WERI-Rb-1 (cell line): ENCODE data around the gene CANT1.

Experiments used
- DNase-seq: peaks from one replicate; pipeline ENCODE4 v3.0.0-alpha.2; 2020
- H3K27ac ChIP-seq: fragments of 250-450 bp; sonication (Bioruptor Pico); 2 replicates; pipeline ENCODE4 v1.5.1; 2020; ENCODE audit warnings: mild to moderate bottlenecking, moderate library complexity
- H3K27me3 ChIP-seq: fragments of 250-450 bp; sonication (Bioruptor Pico); 2 replicates; pipeline ENCODE4 v1.5.1; 2021; ENCODE audit warnings: mild to moderate bottlenecking, low read depth, moderate library complexity; ENCODE audit not compliant: insufficient read depth, severe bottlenecking
- H3K36me3 ChIP-seq: fragments of 250-450 bp; sonication (Bioruptor Pico); 2 replicates; pipeline ENCODE4 v1.5.1; 2020; ENCODE audit warnings: mild to moderate bottlenecking, moderate library complexity
- H3K4me3 ChIP-seq: 2 replicates; pipeline ENCODE4 v1.5.1; 2011; ENCODE audit warnings: low read depth, mild to moderate bottlenecking, control low read depth, low read length
- H3K9me3 ChIP-seq: fragments of 250-450 bp; sonication (Bioruptor Pico); 2 replicates; pipeline ENCODE4 v1.5.1; 2021; ENCODE audit warnings: mild to moderate bottlenecking, moderate library complexity; ENCODE audit not compliant: severe bottlenecking
- CTCF ChIP-seq: IDR thresholded peaks from 2 replicates; pipeline ENCODE4 v1.5.1; 2011; ENCODE audit warnings: low read depth, mild to moderate bottlenecking, control low read depth, inconsistent platforms, low read length

Gene CANT1

GRCh38 chr17:79009397-79010303 is at the start of gene CANT1:
Gene CANT1, minus strand, starts transcription at chr17:79009764. Its CDS starts 12,142 bp downstream, at chr17:78997622.
- DNase-seq: peak; percentile 79
- Histone ChIP-seq H3K9me3 (peaks cover 13% of the 10 kb centered on the region), H3K27ac (peak within 1 kb of the TSS; percentile 77), H3K27me3 (no peaks in the 10 kb centered on the region), H3K36me3 (peaks cover 19% of the 10 kb centered on the region), H3K4me3 (peak within 1 kb of the TSS; percentile 94)
- TF ChIP-seq CTCF: no peak

- H3K36me3 ChIP-seq: no peaks in the 10 kb centered on the region
- peaks cover 19% of the 10 kb centered on the region for H3K9me3 ChIP-seq
- no peak overlapping the region for H3K4me3 ChIP-seq
- H3K27me3 ChIP-seq: no peaks in the 10 kb centered on the region
- H3K27ac ChIP-seq: no peak overlapping the region
- DNase-seq: no peak
- TF ChIP-seq CTCF: no peak
Observed at GRCh38 chr17:79057737-79058385, 48.3 kb upstream of the CANT1 start.

GRCh38 chr17:79055197-79055596 is 45.6 kb upstream of the CANT1 start:
- Histone ChIP-seq H3K27me3 (no peaks in the 10 kb centered on the region), H3K27ac (no peak overlapping the region), H3K4me3 (no peak overlapping the region), H3K36me3 (no peaks in the 10 kb centered on the region), H3K9me3 (peaks cover 22% of the 10 kb centered on the region)
- no peak for DNase-seq
- no peak for TF ChIP-seq CTCF

GRCh38 chr17:79054200-79054960 is 44.8 kb upstream of the CANT1 start:
- Histone ChIP-seq H3K36me3 (no peaks in the 10 kb centered on the region), H3K9me3 (peaks cover 22% of the 10 kb centered on the region), H3K27me3 (no peaks in the 10 kb centered on the region), H3K4me3 (no peak overlapping the region), H3K27ac (no peak overlapping the region)
- DNase-seq: no peak
- no peak for TF ChIP-seq CTCF

- no peak overlapping the region for H3K27ac ChIP-seq
Observed at GRCh38 chr17:79053251-79053925, 43.8 kb upstream of the CANT1 start.

More at GRCh38 chr17:79053251-79053925, 43.8 kb upstream of the CANT1 start:
- DNase-seq: no peak
- no peaks in the 10 kb centered on the region for H3K36me3 ChIP-seq
- H3K9me3 ChIP-seq: peaks cover 17% of the 10 kb centered on the region
- TF ChIP-seq CTCF: no peak
- no peaks in the 10 kb centered on the region for H3K27me3 ChIP-seq
- H3K4me3 ChIP-seq: no peak overlapping the region
